ENCODE data around the gene ACAT2.
A peak's percentile ranks its signal among the peaks of the same experiment; 100 is the strongest.
"Not testable (repeated sequence)": the region's sequence is repeated elsewhere in the genome, so short reads cannot be mapped to it uniquely, and the experiment has no call there.

The ACAT2 gene

GRCh38 chr6:159725208-159725607 is 36.6 kb upstream of the ACAT2 start:
- not testable (repeated sequence) for H3K27ac Mint-ChIP-seq; DNase-seq (ENCODE audit: low spot score in 2 of 2); H3K27me3 Mint-ChIP-seq; H3K9me3 Mint-ChIP-seq; H3K4me3 Mint-ChIP-seq; ATAC-seq (ENCODE audit: low read depth); H3K36me3 Mint-ChIP-seq
- H3K4me1 Mint-ChIP-seq = peaks cover 17% of the 10 kb centered on the region

GRCh38 chr6:159726255-159726917 is 35.5 kb upstream of the ACAT2 start:
- DNase-seq (ENCODE audit: low spot score in 2 of 2) (no peak), ATAC-seq (ENCODE audit: low read depth) (no peak)
- Mint-ChIP-seq H3K36me3 (peaks cover 7% of the 10 kb centered on the region), H3K27ac (peak overlapping the region; percentile 98), H3K4me1 (peaks cover 21% of the 10 kb centered on the region), H3K4me3 (peak overlapping the region; percentile 94), H3K9me3 (no peaks in the 10 kb centered on the region), H3K27me3 (no peaks in the 10 kb centered on the region)

- peaks cover 7% of the 10 kb centered on the region for H3K36me3 Mint-ChIP-seq
- H3K27me3 Mint-ChIP-seq = no peaks in the 10 kb centered on the region
- peaks cover 22% of the 10 kb centered on the region for H3K4me1 Mint-ChIP-seq
- peak within 1 kb of the TSS; percentile 94 for H3K4me3 Mint-ChIP-seq
- no peaks in the 10 kb centered on the region for H3K9me3 Mint-ChIP-seq
- peak; percentile 79 for ATAC-seq (ENCODE audit: low read depth)
- peak within 1 kb of the TSS; percentile 98 for H3K27ac Mint-ChIP-seq
- DNase-seq (ENCODE audit: low spot score in 2 of 2) = peak; percentile 88 to 94
Measured at GRCh38 chr6:159726918-159727716, 34.7 kb upstream of the ACAT2 start, which contains the start of gene WTAP. Gene WTAP, plus strand, starts transcription at chr6:159727506. Its CDS starts 8,760 bp downstream, at chr6:159736266.

- Mint-ChIP-seq H3K27me3 (no peaks in the 10 kb centered on the region), H3K9me3 (no peaks in the 10 kb centered on the region), H3K36me3 (peaks cover 4% of the 10 kb centered on the region), H3K4me3 (peak overlapping the region; percentile 83), H3K27ac (peak overlapping the region; percentile 98), H3K4me1 (peaks cover 26% of the 10 kb centered on the region)
- DNase-seq (ENCODE audit: low spot score in 2 of 2) (no peak), ATAC-seq (ENCODE audit: low read depth) (peak; percentile 32)
Measured at GRCh38 chr6:159727717-159728445, 34.0 kb upstream of the ACAT2 start.

- DNase-seq (ENCODE audit: low spot score in 2 of 2) (no peak), ATAC-seq (ENCODE audit: low read depth) (no peak)
- Mint-ChIP-seq H3K4me1 (peaks cover 25% of the 10 kb centered on the region), H3K36me3 (no peaks in the 10 kb centered on the region), H3K9me3 (no peaks in the 10 kb centered on the region), H3K27ac (peak overlapping the region; percentile 98), H3K4me3 (peak overlapping the region; percentile 83), H3K27me3 (no peaks in the 10 kb centered on the region)
Measured at GRCh38 chr6:159728531-159728964, 33.3 kb upstream of the ACAT2 start.

- ATAC-seq (ENCODE audit: low read depth) = no peak
- H3K9me3 Mint-ChIP-seq = no peaks in the 10 kb centered on the region
- H3K4me3 Mint-ChIP-seq = peak overlapping the region; percentile 83
- peaks cover 25% of the 10 kb centered on the region for H3K4me1 Mint-ChIP-seq
- DNase-seq (ENCODE audit: low spot score in 2 of 2) = peak in 1 of 2 donors; percentile 16
- peak overlapping the region; percentile 81 for H3K27ac Mint-ChIP-seq
- no peaks in the 10 kb centered on the region for H3K27me3 Mint-ChIP-seq
- H3K36me3 Mint-ChIP-seq = peaks cover 2% of the 10 kb centered on the region
Measured at GRCh38 chr6:159729598-159730331, 32.1 kb upstream of the ACAT2 start.

- Mint-ChIP-seq H3K27ac (peak overlapping the region; percentile 81), H3K4me1 (peaks cover 25% of the 10 kb centered on the region), H3K27me3 (no peaks in the 10 kb centered on the region)
Measured at GRCh38 chr6:159730332-159730676, 31.5 kb upstream of the ACAT2 start.

GRCh38 chr6:159732550-159732949 is 29.3 kb upstream of the ACAT2 start:
- Mint-ChIP-seq H3K4me1 (peaks cover 20% of the 10 kb centered on the region), H3K27ac (peak overlapping the region; percentile 29)
- not testable (repeated sequence) for H3K27me3 Mint-ChIP-seq; H3K9me3 Mint-ChIP-seq; DNase-seq (ENCODE audit: low spot score in 2 of 2); H3K4me3 Mint-ChIP-seq; ATAC-seq (ENCODE audit: low read depth); H3K36me3 Mint-ChIP-seq

More at GRCh38 chr6:159730332-159730676, 31.5 kb upstream of the ACAT2 start:
- H3K4me3 Mint-ChIP-seq = peak overlapping the region; percentile 14
- no peak for ATAC-seq (ENCODE audit: low read depth)
- DNase-seq (ENCODE audit: low spot score in 2 of 2) = no peak
- no peaks in the 10 kb centered on the region for H3K9me3 Mint-ChIP-seq
- H3K36me3 Mint-ChIP-seq = peaks cover 2% of the 10 kb centered on the region

GRCh38 chr6:159733395-159733794 is 28.4 kb upstream of the ACAT2 start:
- peaks cover 26% of the 10 kb centered on the region for H3K4me1 Mint-ChIP-seq
- not testable (repeated sequence) for H3K27ac Mint-ChIP-seq; H3K36me3 Mint-ChIP-seq; H3K9me3 Mint-ChIP-seq; DNase-seq (ENCODE audit: low spot score in 2 of 2); ATAC-seq (ENCODE audit: low read depth); H3K4me3 Mint-ChIP-seq; H3K27me3 Mint-ChIP-seq

- peaks cover 16% of the 10 kb centered on the region for H3K4me1 Mint-ChIP-seq
- no peaks in the 10 kb centered on the region for H3K27me3 Mint-ChIP-seq
- H3K9me3 Mint-ChIP-seq = no peaks in the 10 kb centered on the region
- ATAC-seq (ENCODE audit: low read depth) (no peak), DNase-seq (ENCODE audit: low spot score in 2 of 2) (no peak)
- H3K4me3 Mint-ChIP-seq = no peak overlapping the region
- no peak overlapping the region for H3K27ac Mint-ChIP-seq
- H3K36me3 Mint-ChIP-seq = peaks cover 8% of the 10 kb centered on the region
Measured at GRCh38 chr6:159736908-159737307, 24.9 kb upstream of the ACAT2 start.

- H3K27me3 Mint-ChIP-seq = no peaks in the 10 kb centered on the region
- peaks cover 10% of the 10 kb centered on the region for H3K4me1 Mint-ChIP-seq
- H3K27ac Mint-ChIP-seq = no peak overlapping the region
- ATAC-seq (ENCODE audit: low read depth) (no peak), DNase-seq (ENCODE audit: low spot score in 2 of 2) (no peak)
- peaks cover 10% of the 10 kb centered on the region for H3K36me3 Mint-ChIP-seq
- H3K4me3 Mint-ChIP-seq = no peak overlapping the region
- H3K9me3 Mint-ChIP-seq = no peaks in the 10 kb centered on the region
Measured at GRCh38 chr6:159739341-159739740, 22.5 kb upstream of the ACAT2 start.

GRCh38 chr6:159742165-159742564 is 19.7 kb upstream of the ACAT2 start:
- peaks cover 27% of the 10 kb centered on the region for H3K36me3 Mint-ChIP-seq
- no peaks in the 10 kb centered on the region for H3K9me3 Mint-ChIP-seq
- no peak for DNase-seq (ENCODE audit: low spot score in 2 of 2)
- H3K4me1 Mint-ChIP-seq = peaks cover 13% of the 10 kb centered on the region
- ATAC-seq (ENCODE audit: low read depth) = no peak
- no peak overlapping the region for H3K4me3 Mint-ChIP-seq
- no peaks in the 10 kb centered on the region for H3K27me3 Mint-ChIP-seq
- no peak overlapping the region for H3K27ac Mint-ChIP-seq

GRCh38 chr6:159745081-159745480 is 16.8 kb upstream of the ACAT2 start:
- Mint-ChIP-seq H3K27me3 (no peaks in the 10 kb centered on the region), H3K4me1 (peaks cover 7% of the 10 kb centered on the region), H3K27ac (peak overlapping the region; percentile 64), H3K36me3 (peaks cover 32% of the 10 kb centered on the region), H3K4me3 (no peak overlapping the region), H3K9me3 (no peaks in the 10 kb centered on the region)
- ATAC-seq (ENCODE audit: low read depth) (no peak), DNase-seq (ENCODE audit: low spot score in 2 of 2) (no peak)

Data from memory B cell (primary cell).